GM18858 (cell line): Measurements from ENCODE around the gene WTAP.
A peak's percentile ranks its signal among the peaks of the same experiment; 100 is the strongest.
"Not testable (repeated sequence)": the region's sequence is repeated elsewhere in the genome, so short reads cannot be mapped to it uniquely, and the experiment has no call there.

Experiments
- ATAC-seq: cut with Tn5 transposase; IDR thresholded peaks from one replicate; pipeline ENCODE4 v1.9.1; 2021; ENCODE audit not compliant: unreplicated experiment

Gene WTAP

DNA sequence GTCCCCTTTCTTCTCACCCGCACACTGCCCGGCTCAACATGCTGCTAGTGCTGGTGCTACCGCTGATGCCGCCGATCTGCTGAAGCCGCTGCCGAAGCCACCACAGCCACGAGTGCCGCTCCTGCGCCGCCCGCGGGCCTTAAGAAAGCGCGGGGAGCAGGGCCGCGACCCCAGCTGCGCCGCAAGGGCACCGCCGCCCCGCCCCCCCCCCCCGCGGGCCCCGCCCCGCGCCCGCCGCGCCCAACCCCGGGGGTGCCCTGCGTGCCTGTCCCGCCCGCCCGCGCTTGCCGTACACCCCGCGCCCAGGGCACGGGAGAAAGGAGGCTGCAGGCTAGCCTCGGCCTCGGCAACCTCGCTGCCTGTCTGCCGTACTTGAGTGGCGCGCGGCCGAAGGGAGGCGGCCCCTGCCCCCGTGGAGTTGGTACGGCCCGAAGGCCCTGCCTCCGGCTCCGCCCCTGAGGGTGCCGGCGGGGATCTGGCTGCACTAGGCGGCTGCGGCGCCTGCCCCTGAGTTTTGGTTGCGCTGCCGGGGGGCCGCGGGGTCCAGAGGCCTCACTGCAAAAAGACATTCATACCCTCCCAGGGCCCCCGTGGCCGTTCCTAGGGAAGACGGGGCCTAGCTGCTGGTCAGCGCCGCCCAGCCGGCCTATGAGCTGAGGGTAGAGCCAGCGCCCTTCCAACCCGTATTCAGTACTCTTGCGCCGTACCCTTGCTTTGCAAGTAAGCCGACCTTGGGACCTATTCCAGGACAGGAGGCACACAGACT lies 34.0 kb upstream of the WTAP start, which contains the start of gene SOD2:
SOD2 (minus strand) TSS at position 114 of the 766 bp plus-strand sequence; CDS start at position 40, 74 bp downstream.
- peak; percentile 69 for ATAC-seq

DNA sequence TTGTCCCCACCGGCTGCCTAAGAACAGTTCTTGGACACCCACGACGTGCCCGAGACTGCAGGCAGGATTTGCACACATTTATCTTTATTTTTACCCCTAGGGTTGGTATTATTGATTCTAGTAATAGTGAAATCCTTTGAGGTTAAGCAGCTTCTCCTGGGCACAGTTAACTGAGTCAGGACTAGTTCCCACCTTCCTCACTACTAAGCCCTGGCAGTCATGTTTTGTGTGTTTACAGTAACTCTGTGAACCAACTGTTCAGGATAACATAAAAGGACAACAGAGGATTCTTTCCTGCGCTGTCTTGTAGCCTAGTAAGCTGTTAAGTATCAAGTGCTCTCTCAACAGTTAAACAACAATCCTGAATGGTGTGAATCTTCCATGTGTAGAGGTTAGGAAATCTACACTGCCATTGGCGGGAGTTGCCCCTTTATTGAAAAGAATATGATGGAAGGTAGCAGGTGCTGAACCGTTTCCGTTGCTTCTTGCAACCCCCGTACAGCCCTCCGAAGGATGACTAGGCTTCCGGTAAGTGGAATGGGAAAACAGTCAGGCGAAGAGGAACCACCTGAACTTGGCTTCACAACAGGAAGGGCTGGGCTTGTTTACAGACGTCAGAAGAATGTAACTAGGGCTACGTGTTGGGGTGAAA lies 33.3 kb upstream of the WTAP start:
- no peak for ATAC-seq

DNA sequence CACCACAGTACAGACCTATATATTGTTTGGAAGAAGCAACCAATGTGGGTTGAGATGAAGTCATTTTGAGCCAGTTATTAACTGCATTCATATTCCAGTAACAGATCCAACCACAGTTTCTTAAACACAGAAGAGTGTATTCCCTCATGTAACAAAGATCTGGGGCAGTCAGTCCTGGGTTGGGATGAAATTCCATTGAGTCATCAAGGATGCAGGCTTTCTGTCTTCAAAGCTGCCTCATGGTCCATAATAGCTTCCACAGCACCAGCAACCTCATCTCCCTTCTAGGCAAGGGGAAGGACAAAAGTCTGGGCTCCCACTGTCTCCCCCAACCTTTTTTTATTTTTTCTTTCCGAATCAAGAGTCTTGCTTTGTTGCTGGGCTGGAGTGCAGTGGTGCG lies 31.3 kb upstream of the WTAP start:
- ATAC-seq, result no peak

GRCh38 chr6:159700970-159701369 lies 26.3 kb upstream of the WTAP start:
- no peak for ATAC-seq

DNA sequence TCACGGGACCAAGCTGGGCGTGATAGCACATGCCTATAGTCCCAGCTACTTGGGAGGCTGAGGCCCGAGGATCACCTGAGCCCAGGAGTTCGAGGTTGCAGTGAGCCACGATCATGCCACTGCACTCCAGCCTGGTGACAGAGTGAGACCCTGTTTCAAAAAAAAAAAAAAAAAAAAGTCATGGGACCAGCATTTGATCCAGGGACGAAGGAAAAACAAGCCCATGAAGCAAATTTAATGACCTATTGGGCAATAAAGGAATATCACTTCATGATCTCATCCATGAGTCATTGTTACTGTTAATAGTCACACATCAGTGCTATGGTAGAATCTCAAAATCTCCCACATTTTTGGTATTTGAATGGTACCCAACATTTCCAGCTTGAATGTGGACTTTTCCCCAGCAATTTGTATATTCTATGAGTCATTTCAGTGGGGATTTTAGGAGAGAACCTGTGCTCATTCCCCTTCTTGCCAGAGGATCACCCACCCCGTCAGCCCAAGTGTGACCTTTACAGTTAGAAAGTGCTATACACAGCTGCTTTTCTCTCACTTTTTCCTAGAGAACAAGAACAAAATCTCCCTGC lies 25.8 kb upstream of the WTAP start:
- no peak for ATAC-seq

DNA sequence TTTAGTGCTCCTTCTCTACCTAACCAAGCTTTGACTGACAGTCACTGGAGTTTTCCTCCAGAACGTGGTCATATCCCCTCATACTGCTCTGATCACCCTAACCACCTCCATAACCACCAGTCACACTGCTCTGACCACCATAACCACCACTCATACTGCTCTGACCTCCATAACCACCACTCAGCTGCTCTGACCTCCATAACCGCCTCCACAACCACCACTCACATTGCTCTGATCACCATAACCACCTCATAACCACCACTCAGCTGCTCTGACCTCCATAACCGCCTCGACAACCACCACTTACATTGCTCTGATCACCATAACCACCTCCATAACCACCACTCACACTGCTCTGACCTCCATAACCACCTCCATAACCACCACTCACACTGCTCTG lies 16.7 kb upstream of the WTAP start:
- ATAC-seq, result not testable (repeated sequence)

DNA sequence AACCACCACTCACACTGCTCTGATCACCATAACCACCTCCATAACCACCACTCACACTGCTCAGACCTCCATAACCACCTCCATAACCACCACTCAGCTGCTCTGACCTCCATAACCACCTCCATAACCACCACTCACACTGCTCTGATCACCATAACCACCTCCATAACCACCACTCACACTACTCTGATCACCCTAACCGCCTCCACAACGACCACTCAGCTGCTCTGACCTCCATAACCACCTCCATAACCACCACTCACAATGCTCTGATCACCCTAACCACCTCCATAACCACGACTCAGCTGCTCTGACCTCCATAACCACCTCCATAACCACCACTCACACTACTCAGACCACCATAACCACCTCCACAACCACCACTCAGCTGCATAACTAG lies 14.9 kb upstream of the WTAP start:
- ATAC-seq, result not testable (repeated sequence)

DNA sequence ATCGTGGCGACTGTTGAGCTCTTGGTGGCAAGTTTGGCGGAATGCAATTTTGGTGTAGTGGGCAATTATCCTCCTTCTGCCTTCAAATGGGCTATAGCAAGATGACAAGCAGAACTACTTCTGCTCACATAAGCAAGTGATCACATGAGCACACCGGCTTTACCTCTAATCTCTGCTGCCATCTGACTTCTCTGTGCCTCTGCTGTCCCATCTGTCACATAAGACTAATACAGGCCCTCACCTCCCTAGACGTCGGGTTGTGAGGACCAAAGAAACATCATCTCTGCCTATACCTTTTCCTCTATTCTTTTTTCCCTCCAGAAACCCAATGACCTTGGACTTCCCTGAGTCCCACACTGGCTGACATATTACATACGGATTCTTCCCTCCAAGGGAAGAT lies 13.3 kb upstream of the WTAP start:
- no peak for ATAC-seq

- no peak for ATAC-seq
These were observed 12.9 kb upstream of the WTAP start for GRCh38 chr6:159714404-159714803.

DNA sequence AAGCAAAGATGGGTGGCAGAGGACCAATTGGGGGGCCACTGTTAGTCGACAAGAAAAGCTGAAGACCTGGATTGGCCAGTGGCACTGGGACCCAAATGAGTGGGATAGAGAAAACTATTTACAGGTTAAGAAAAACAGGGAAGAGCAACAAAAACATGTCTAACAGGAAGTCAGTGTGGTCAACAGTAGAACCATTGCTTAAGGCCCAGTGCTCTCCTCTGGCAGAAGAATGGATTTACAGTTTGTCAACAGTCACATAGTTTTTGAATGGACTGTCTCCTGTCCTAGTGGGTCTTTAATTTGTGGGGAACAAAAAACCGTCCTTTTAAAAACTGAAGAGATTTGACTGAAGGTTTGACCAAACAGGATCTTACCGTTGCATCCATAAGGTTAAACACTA lies 12.1 kb upstream of the WTAP start:
- no peak for ATAC-seq

- ATAC-seq, result no peak
These were observed 11.7 kb upstream of the WTAP start for GRCh38 chr6:159715605-159716004.

DNA sequence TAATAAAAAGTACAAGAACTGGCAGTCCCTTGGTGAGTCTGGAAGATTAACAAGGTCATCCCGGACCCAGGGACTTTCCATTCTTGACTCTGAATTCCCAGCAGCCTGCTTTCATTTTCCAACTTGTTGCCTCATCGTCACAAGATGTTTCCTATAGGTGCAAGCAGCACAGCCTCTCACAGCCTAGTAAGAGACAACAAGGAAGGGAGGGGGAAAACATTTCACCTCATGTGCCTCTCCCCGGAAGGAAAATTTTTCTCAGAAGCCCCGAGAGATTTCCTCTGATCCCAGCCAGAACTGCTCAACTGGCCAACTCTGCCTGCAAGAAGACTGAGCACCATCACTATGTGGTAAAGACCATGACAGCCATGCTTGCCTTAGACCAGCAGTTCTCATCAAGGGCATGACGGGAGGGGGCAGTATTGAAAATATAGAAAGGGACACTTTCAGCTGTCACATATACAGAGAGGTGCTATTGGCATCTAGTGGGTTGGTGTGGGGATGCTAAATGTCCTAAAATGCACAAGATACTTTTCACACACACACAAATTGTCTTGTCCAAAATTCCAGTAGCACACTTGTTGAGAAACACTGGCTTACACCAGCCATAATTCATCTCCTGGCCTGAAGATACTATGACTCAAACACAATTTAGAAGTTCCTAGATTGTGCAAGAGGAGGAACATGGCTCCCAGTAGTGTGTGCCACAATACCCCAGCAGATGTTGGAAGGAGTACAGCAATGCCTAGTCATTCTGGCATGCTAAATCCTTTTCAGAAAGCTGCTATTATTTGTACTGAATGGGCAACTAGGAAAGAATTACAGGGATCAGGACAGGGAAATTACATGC lies 10.8 kb upstream of the WTAP start:
- ATAC-seq, result no peak

DNA sequence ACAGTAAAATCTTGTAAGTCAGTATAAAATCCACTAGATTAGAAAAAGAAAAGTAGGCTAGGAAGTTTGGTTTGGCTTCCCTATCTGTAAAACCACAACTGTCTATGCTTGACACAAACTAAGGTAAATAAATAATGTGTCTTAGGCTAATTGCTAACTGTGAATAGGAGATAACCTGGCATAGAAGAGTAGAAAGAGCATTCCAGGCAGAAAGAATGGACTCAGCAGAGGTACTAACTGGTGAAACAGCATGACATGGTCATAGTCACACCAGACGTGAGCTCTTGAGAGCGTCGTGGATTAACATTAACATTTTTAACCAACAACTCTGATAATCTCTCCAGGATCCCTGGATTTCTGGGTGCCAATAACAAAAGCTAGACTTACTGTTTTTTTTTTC lies 8.7 kb upstream of the WTAP start:
- ATAC-seq, result no peak

DNA sequence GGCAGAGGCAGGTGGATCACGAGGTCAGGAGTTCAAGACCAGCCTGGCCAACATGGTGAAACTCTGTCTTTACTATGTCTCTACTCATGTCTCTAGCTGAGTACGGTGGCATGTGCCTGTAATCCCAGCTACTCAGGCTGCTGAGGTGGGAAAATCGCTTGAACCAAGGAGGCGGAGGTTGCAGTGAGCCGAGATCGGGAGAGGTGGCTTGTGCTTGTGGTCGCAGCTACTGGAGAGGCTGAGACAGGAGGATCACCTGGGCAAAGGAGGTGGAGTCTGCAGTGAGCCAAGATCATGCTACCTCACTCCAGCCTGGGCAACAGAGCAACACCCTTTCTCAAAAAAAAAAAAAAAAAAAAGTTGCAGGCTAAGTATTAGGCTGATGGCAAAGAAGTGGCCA lies 8.0 kb upstream of the WTAP start:
- ATAC-seq, result no peak

- ATAC-seq, result no peak
These were observed 6.6 kb upstream of the WTAP start for GRCh38 chr6:159720708-159721107.

GRCh38 chr6:159721981-159722380 lies 5.3 kb upstream of the WTAP start:
- not testable (repeated sequence) for ATAC-seq

- ATAC-seq, result no peak
These were observed 4.7 kb upstream of the WTAP start for GRCh38 chr6:159722655-159723054.

DNA sequence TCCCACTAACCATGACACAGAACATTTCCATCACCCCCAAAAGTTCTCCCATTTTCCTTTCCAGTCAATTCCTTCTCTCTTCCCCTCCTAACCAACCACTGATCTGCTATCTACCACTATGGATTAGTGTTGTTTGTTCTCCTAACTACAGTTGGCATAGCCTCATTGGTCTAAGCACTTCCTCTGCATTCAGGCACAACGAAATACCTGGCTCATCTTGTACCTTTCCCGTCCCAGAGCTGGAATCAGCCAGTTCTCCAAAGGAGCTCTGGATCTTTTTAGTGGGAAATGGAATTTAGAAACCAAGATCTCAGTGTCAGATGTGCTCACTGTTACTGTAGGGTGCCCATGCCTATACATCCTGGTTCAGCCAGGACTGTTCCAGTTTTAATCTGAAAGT lies 4.0 kb upstream of the WTAP start:
- no peak for ATAC-seq

GRCh38 chr6:159724778-159725177 lies 2.5 kb upstream of the WTAP start:
- ATAC-seq, result no peak

DNA sequence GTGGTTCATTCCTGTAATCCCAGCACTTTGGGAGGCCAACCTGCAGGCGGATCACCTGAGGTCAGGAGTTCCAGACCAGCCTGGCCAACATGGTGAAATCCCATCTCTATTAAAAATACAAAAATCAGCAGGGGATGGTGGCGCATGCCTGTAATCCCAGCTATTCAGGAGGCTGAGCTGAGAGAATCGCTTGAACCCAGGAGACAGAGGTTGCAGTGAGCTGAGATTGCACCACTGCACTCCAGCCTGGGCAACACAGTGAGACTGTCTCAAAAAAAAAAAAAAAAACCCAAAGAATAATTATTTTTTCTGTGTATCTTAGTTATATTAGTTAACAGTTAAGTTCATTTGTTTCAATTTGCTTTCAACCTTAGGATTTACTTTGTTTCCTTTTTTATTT lies 2.1 kb upstream of the WTAP start:
- ATAC-seq, result not testable (repeated sequence)

GRCh38 chr6:159726255-159726917 lies 920 bp upstream of the WTAP start:
- ATAC-seq, result no peak
